WTC11 (cell line): ENCODE data around the gene F11R. TPM values are rescaled to one million over a fixed set of nuclear protein-coding genes. Genes with fewer than 3 reads are reported as not detected.
"Not testable (repeated sequence)": the region's sequence is repeated elsewhere in the genome, so short reads cannot be mapped to it uniquely, and the experiment has no call there.

Experiments
- ATAC-seq: fragments of 200-7000 bp; cut with Tn5 transposase; 2 replicates; pipeline ENCODE4 v1.10.0; 2021; ENCODE audit warnings: mild to moderate bottlenecking, moderate library complexity
- CTCF ChIA-PET: fragments of 300-600 bp; sonication (Branson Sonifier 250); formaldehyde crosslinking; loops from one replicate; lab custom pipeline; 2021; ENCODE audit warnings: antibody characterized with exemption; lab: Charles Lee
- POLR2A ChIA-PET: fragments of 350-600 bp; sonication (Branson Sonifier 250); formaldehyde crosslinking; loops from one replicate; lab custom pipeline; 2021; ENCODE audit warnings: antibody characterized with exemption; lab: Charles Lee
- DNase-seq: peaks from one replicate; pipeline ENCODE4 v3.0.0; 2021; ENCODE audit warnings: low spot score
- H3K27ac Mint-ChIP-seq: 2 replicates; pipeline ENCODE4 v1.8.0; 2021; ENCODE audit warnings: mixed read lengths
- H3K27me3 Mint-ChIP-seq: 2 replicates; pipeline ENCODE4 v1.8.0; 2021; ENCODE audit warnings: low read depth, mild to moderate bottlenecking, moderate library complexity, mixed read lengths
- H3K36me3 Mint-ChIP-seq: 2 replicates; pipeline ENCODE4 v1.8.0; 2021; ENCODE audit warnings: mixed read lengths
- H3K4me1 Mint-ChIP-seq: 2 replicates; pipeline ENCODE4 v1.8.0; 2022; ENCODE audit warnings: mixed read lengths
- H3K4me3 Mint-ChIP-seq: 2 replicates; pipeline ENCODE4 v1.8.0; 2021; ENCODE audit warnings: mild to moderate bottlenecking, moderate library complexity, mixed read lengths
- H3K9me3 Mint-ChIP-seq: 2 replicates; pipeline ENCODE4 v1.8.0; 2021; ENCODE audit warnings: mixed read lengths
- AR ChIP-seq: fragments of 250-450 bp; sonication (Bioruptor Pico); IDR thresholded peaks from 2 replicates; pipeline ENCODE4 v1.9.0; 2021; ENCODE audit warnings: mild to moderate bottlenecking
- ATF3 ChIP-seq: sonication (generic); formaldehyde crosslinking; conservative IDR thresholded peaks from 2 replicates; pipeline ENCODE4 v1.8.1; 2022; ENCODE audit warnings: mild to moderate bottlenecking, missing genetic modification reagents
- CTCF ChIP-seq: fragments of 200-600 bp; IDR thresholded peaks from 2 replicates; pipeline ENCODE4 v1.8.0; 2022; ENCODE audit warnings: antibody characterized with exemption
- ETV6 ChIP-seq: sonication (generic); formaldehyde crosslinking; IDR thresholded peaks from 2 replicates; pipeline ENCODE4 v1.8.1; 2022; ENCODE audit warnings: mild to moderate bottlenecking, missing genetic modification reagents
- FOXJ3 ChIP-seq: sonication (generic); formaldehyde crosslinking; IDR thresholded peaks from 2 replicates; pipeline ENCODE4 v1.9.0; 2021; ENCODE audit warnings: missing genetic modification reagents, mild to moderate bottlenecking, borderline replicate concordance
- FOXK1 ChIP-seq: sonication (generic); formaldehyde crosslinking; IDR thresholded peaks from 2 replicates; pipeline ENCODE4 v1.8.0; 2022; ENCODE audit warnings: mild to moderate bottlenecking, moderate library complexity, missing genetic modification reagents
- HMGA2 ChIP-seq: fragments of 250-450 bp; sonication (Bioruptor Pico); IDR thresholded peaks from 2 replicates; pipeline ENCODE4 v1.4.0; 2021; ENCODE audit warnings: mild to moderate bottlenecking, moderate library complexity
- IRF2 ChIP-seq: sonication (generic); formaldehyde crosslinking; IDR thresholded peaks from 2 replicates; pipeline ENCODE4 v1.8.0; 2022; ENCODE audit warnings: low read depth, missing genetic modification reagents, borderline replicate concordance
- JAZF1 ChIP-seq: fragments of 250-450 bp; sonication (Bioruptor Pico); IDR thresholded peaks from 2 replicates; pipeline ENCODE4 v1.9.0; 2021; ENCODE audit warnings: moderate library complexity, mild to moderate bottlenecking, inconsistent platforms
- NFE2L1 ChIP-seq: sonication (generic); formaldehyde crosslinking; IDR thresholded peaks from 2 replicates; pipeline ENCODE4 v1.8.1; 2023; ENCODE audit warnings: missing genetic modification reagents
- OVOL2 ChIP-seq: fragments of 250-450 bp; sonication (Bioruptor Pico); IDR thresholded peaks from 2 replicates; pipeline ENCODE4 v1.9.0; 2021; ENCODE audit warnings: mild to moderate bottlenecking, borderline replicate concordance
- RELA ChIP-seq: sonication (generic); formaldehyde crosslinking; IDR thresholded peaks from 2 replicates; pipeline ENCODE4 v1.8.1; 2022; ENCODE audit warnings: missing genetic modification reagents, mild to moderate bottlenecking, borderline replicate concordance
- SMAD3 ChIP-seq: sonication (generic); formaldehyde crosslinking; IDR thresholded peaks from 2 replicates; pipeline ENCODE4 v1.8.0; 2022; ENCODE audit warnings: missing genetic modification reagents, mild to moderate bottlenecking, borderline replicate concordance
- TEAD4 ChIP-seq: sonication (generic); formaldehyde crosslinking; IDR thresholded peaks from 2 replicates; pipeline ENCODE4 v1.8.0; 2022; ENCODE audit warnings: mild to moderate bottlenecking, missing genetic modification reagents
- ZBTB21 ChIP-seq: sonication (generic); formaldehyde crosslinking; IDR thresholded peaks from 2 replicates; pipeline ENCODE4 v1.8.1; 2023; ENCODE audit warnings: mild to moderate bottlenecking, missing genetic modification reagents, borderline replicate concordance
- ZMAT4 ChIP-seq: fragments of 250-450 bp; sonication (Bioruptor Pico); IDR thresholded peaks from 2 replicates; pipeline ENCODE4 v1.9.0; 2021; ENCODE audit warnings: mild to moderate bottlenecking
- ZNF232 ChIP-seq: sonication (generic); formaldehyde crosslinking; IDR thresholded peaks from 2 replicates; pipeline ENCODE4 v1.8.0; 2022; ENCODE audit warnings: mild to moderate bottlenecking, missing genetic modification reagents
- ZNF263 ChIP-seq: sonication (generic); formaldehyde crosslinking; IDR thresholded peaks from 2 replicates; pipeline ENCODE4 v1.8.1; 2022; ENCODE audit warnings: low read depth, mild to moderate bottlenecking, moderate library complexity, missing genetic modification reagents
- ZNF317 ChIP-seq: sonication (generic); formaldehyde crosslinking; IDR thresholded peaks from 2 replicates; pipeline ENCODE4 v1.8.1; 2023; ENCODE audit warnings: low read depth, mild to moderate bottlenecking, moderate library complexity, missing genetic modification reagents, borderline replicate concordance
- total RNA-seq: library from RNA; stranded (reverse); gene quantifications from 3 replicates; pipeline ENCODE4 v1.2.3, GENCODE V29; 2021

Gene F11R
- total RNA-seq, 1 experiment from 2014 or later = 202 TPM

- no peak for DNase-seq
- no peak overlapping the region; the same call in 1 of the 2 replicates for H3K27ac Mint-ChIP-seq
- H3K9me3 Mint-ChIP-seq = no peaks in the 10 kb centered on the region
- TF ChIP-seq FOXJ3 (CRISPR knock-in tag) = no peak
- no peak for TF ChIP-seq RELA (CRISPR knock-in tag)
- no peak for TF ChIP-seq ZMAT4 (CRISPR knock-in tag)
- TF ChIP-seq SMAD3 = no peak
- TF ChIP-seq JAZF1 (CRISPR knock-in tag) = no peak
- no peak for TF ChIP-seq ZNF232 (CRISPR knock-in tag)
- no peak for TF ChIP-seq FOXK1 (CRISPR knock-in tag)
- CTCF ChIA-PET = interaction anchor here (0.9 to 4.1 kb wide), 4 partner anchors 21 to 29 kb away, joined by 3 to 109 read pairs (median 4); partner anchors contain the start of genes KLHDC9 and NECTIN4
- H3K36me3 Mint-ChIP-seq = no peaks in the 10 kb centered on the region
- H3K4me3 Mint-ChIP-seq = no peak overlapping the region
- POLR2A ChIA-PET = interaction anchor here (2.4 kb wide), 1 partner anchor 23 kb away, joined by 11 read pairs; the partner anchor contains the start of gene USF1
- H3K4me1 Mint-ChIP-seq = peaks cover 26% of the 10 kb centered on the region
- H3K27me3 Mint-ChIP-seq = peaks cover 4% of the 10 kb centered on the region; the same call in 1 of the 2 replicates
- ATAC-seq = peak; percentile 83
Measured at GRCh38 chr1:161068306-161069234, 47.6 kb upstream of the F11R start.

- CTCF ChIA-PET = no interaction called here
- TF ChIP-seq ZNF232 (CRISPR knock-in tag) = no peak
- no peak for TF ChIP-seq RELA (CRISPR knock-in tag)
- TF ChIP-seq ZNF263 (CRISPR knock-in tag) = no peak
- TF ChIP-seq AR = no peak
- no peak for TF ChIP-seq ETV6 (CRISPR knock-in tag)
- peaks cover 33% of the 10 kb centered on the region for H3K4me1 Mint-ChIP-seq
- DNase-seq (no peak), ATAC-seq (no peak)
- no peaks in the 10 kb centered on the region for H3K9me3 Mint-ChIP-seq
- H3K27me3 Mint-ChIP-seq = peaks cover 4% of the 10 kb centered on the region; the same call in 1 of the 2 replicates
- no peaks in the 10 kb centered on the region for H3K36me3 Mint-ChIP-seq
- H3K4me3 Mint-ChIP-seq = no peak overlapping the region
- POLR2A ChIA-PET = no interaction called here
- no peak overlapping the region for H3K27ac Mint-ChIP-seq
Measured at GRCh38 chr1:161066694-161067093, 45.7 kb upstream of the F11R start.

- CTCF ChIA-PET = interaction anchor here (0.6 to 1.1 kb wide), 3 partner anchors 14 to 100 kb away, joined by 3 read pairs; partner anchors contain the start of gene PPOX
- peaks cover 33% of the 10 kb centered on the region for H3K4me1 Mint-ChIP-seq
- not testable (repeated sequence) for H3K9me3 Mint-ChIP-seq, DNase-seq, H3K4me3 Mint-ChIP-seq, H3K27me3 Mint-ChIP-seq, H3K27ac Mint-ChIP-seq, ATAC-seq, H3K36me3 Mint-ChIP-seq
- POLR2A ChIA-PET = interaction anchor here (0.7 kb wide), 1 partner anchor 16 kb away, joined by 5 read pairs; no protein-coding TSS in a partner anchor
Measured at GRCh38 chr1:161065681-161066080, 44.7 kb upstream of the F11R start.

- POLR2A ChIA-PET, ATAC-seq: not testable (repeated sequence)
- CTCF ChIA-PET = interaction anchor here (1.5 kb wide), 1 partner anchor 34 kb away, joined by 4 read pairs; no protein-coding TSS in a partner anchor
Measured at GRCh38 chr1:161063936-161064335, 43.0 kb upstream of the F11R start.

GRCh38 chr1:161061419-161061818 lies 40.5 kb upstream of the F11R start:
- CTCF ChIA-PET = interaction anchor here (0.6 to 2.1 kb wide), 5 partner anchors 11 to 144 kb away, joined by 3 to 6 read pairs (median 3); partner anchors contain the start of gene TSTD1
- H3K36me3 Mint-ChIP-seq = no peaks in the 10 kb centered on the region
- POLR2A ChIA-PET = no interaction called here
- ATAC-seq = no peak
- H3K9me3 Mint-ChIP-seq = no peaks in the 10 kb centered on the region
- DNase-seq = no peak
- H3K27me3 Mint-ChIP-seq = no peaks in the 10 kb centered on the region
- peaks cover 18% of the 10 kb centered on the region for H3K4me1 Mint-ChIP-seq
- H3K27ac Mint-ChIP-seq = no peak overlapping the region
- H3K4me3 Mint-ChIP-seq = no peak overlapping the region
- TF ChIP-seq CTCF (no peak), JAZF1 (CRISPR knock-in tag) (no peak), HMGA2 (CRISPR knock-in tag) (no peak), ATF3 (CRISPR knock-in tag) (no peak), OVOL2 (no peak), NFE2L1 (CRISPR knock-in tag) (no peak), TEAD4 (CRISPR knock-in tag) (no peak), ZNF317 (CRISPR knock-in tag) (no peak), IRF2 (CRISPR knock-in tag) (no peak), ZBTB21 (CRISPR knock-in tag) (no peak), FOXJ3 (CRISPR knock-in tag) (no peak)

More at GRCh38 chr1:161063936-161064335, 43.0 kb upstream of the F11R start:
- not testable (repeated sequence) for H3K27ac Mint-ChIP-seq, DNase-seq, H3K9me3 Mint-ChIP-seq, H3K27me3 Mint-ChIP-seq, H3K36me3 Mint-ChIP-seq
- H3K4me1 Mint-ChIP-seq = peaks cover 28% of the 10 kb centered on the region
- H3K4me3 Mint-ChIP-seq = peak overlapping the region; percentile 20
